OCI-LY1 (cell line): ENCODE measurements around the gene TRPM4.

ENCODE experiments used
- CTCF ChIP-seq: fragments of 200-600 bp; sonication (generic), shearing (Covaris generic); IDR thresholded peaks from 2 replicates; pipeline ENCODE4 v1.5.1; 2017; ENCODE audit warnings: mild to moderate bottlenecking, antibody characterized with exemption, low read length, moderate library complexity, mixed read lengths
- EZH2 ChIP-seq: fragments of 200-600 bp; sonication (generic), shearing (Covaris generic); IDR thresholded peaks from 2 replicates; pipeline ENCODE4 v1.8.0; 2017; ENCODE audit warnings: borderline replicate concordance, mixed run types, mild to moderate bottlenecking, antibody characterized with exemption, low read length, moderate library complexity, mixed read lengths

GRCh38 chr19:49151267-49152118 lies 6.1 kb upstream of the TRPM4 start:
- no peak for TF ChIP-seq CTCF
- TF ChIP-seq EZH2 = no peak
